ENCODE data around the gene MTHFD1L.
A peak's percentile ranks its signal among the peaks of the same experiment; 100 is the strongest.

MTHFD1L gene

DNA sequence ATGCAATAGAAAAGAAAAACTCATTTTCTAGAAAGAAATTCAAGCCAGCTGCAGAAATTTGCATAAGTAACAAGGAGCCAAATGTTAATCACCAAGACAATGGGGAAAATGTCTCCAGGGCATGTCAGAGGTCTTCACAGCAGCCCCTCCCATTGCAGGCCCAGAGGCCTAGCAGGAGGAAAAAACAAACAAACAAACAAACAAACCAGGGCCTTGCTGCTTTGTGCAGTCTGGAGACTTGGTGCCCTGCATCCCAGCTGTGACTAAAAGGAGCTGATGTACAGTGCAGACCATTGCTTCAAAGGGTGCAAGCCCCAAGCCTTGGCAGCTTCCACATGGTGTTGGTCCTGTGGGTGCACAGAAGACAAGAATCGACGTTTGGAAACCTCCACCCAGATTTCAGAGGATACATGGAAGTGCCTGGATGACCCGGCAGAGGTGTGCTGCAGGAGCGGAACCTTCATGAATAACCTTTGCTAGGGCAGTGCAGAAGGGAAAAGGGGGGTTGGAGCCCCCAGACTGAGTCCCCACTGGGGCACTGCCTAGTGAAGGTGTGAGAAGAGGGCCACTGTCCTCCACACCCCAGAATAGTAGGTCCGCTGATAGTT, 263.4 kb downstream of the MTHFD1L start:
- DNase-seq = no peak

- no peak for DNase-seq
Observed at GRCh38 chr6:151130329-151130728, 264.8 kb downstream of the MTHFD1L start.

DNA sequence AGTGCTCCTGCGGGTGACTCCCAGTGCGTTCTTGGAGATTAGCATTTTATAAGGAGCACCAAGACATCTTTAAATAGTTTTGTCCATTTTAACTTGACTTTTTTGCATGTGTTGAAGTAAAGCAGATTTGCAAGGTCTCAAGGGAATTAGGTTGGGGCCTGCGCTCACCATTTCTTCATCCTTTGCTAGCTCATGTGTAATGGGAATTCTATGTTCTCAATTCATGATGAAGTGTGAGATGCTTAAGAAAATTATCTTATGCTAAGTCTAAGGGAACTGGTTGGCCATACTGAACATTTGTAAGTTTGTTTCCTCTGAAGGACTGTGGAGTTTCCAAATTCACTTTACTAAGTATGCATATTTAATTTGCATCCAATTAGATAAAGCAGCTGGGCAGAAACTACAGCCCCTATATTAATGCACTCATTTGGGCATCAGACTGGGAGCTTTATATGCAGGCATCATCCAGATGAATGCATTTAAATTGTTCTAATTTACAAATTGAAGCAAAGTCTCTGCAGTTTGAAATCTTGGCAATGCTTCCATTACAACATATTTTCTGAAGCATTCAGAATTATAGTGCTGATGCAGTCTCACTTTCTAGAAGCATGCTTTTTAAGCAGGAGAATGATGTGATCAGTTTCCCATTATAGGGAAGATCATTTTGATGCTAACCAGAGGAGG, 266.0 kb downstream of the MTHFD1L start:
- no peak for DNase-seq

GRCh38 chr6:151136141-151136755, 270.7 kb downstream of the MTHFD1L start:
- peak; percentile 37 to 42 for DNase-seq

GRCh38 chr6:151137542-151137941, 272.0 kb downstream of the MTHFD1L start:
- DNase-seq = no peak

- DNase-seq = no peak
Observed at GRCh38 chr6:151139524-151139923, 274.0 kb downstream of the MTHFD1L start.

DNA sequence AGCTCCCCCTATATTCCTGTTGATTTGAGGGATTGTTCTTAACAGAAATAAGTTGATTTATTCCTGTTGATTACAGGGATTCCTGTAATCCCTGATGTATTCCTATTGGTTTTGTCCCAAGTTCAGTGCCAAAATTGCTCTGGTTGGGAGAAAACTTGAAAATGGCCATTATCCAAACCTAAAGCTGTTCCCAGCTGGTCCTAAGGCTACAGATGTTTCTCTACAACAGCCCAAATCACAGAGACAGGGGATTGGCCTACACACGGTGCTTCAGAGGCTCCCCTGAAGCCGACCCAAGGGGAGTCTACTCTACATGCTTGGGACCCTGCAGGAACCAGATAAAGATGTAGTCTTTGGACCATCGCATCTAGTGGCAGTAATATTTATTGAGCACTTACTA, 275.3 kb downstream of the MTHFD1L start:
- DNase-seq = no peak

GRCh38 chr6:151141685-151142084, 276.2 kb downstream of the MTHFD1L start:
- DNase-seq = no peak

DNA sequence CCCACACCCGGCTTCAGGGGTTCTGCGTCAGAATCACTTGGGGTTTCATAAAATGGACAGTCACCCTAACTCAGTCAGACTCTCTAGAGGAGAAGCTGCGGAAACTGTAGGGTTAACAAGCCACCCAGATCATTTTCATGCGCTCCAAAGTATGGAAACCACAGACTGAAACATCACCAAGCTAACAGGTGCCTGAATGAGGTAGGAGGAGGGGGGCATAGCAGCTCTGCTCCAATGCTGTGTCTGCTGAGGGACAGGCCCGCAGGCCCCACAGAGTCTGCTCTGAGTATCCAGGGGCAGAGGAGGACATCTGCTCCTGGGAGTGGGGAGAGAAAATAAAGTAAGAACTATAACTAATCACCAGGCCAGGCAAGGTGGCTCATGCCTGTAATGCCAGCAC, 277.2 kb downstream of the MTHFD1L start:
- peak; percentile 14 to 71 for DNase-seq

DNA sequence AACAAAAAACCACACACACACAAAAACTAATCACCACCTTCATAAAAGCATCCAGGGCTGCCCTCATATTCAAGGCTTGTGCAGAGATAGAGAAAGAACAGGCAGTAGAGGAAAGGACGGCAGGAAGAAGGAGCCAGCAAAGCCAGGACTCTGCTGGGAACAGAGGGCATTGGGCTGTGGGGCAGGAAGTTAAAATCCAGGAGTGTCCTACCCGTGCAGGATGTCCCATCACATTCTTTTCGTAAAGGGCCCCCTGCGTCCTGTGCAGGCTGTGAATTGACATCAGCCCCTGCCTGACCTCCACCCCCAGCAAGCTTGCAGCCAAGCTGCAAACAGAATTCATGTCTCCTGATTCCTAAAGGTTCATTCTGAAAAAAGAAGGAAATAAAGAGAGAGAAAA, 277.8 kb downstream of the MTHFD1L start:
- DNase-seq = no peak

GRCh38 chr6:151143806-151144205, 278.3 kb downstream of the MTHFD1L start:
- no peak for DNase-seq

- no peak for DNase-seq
Observed at GRCh38 chr6:151147118-151147832, 281.8 kb downstream of the MTHFD1L start.

GRCh38 chr6:151148111-151148510, 282.6 kb downstream of the MTHFD1L start:
- DNase-seq = no peak

GRCh38 chr6:151149793-151150192, 284.3 kb downstream of the MTHFD1L start:
- no peak for DNase-seq

Measured in NCI-H526 (cell line).